Measurements from ENCODE around the gene KRTCAP2.

Gene KRTCAP2

GRCh38 chr1:155202731-155203515 lies 29.8 kb upstream of the KRTCAP2 start:
- no peak for TF ChIP-seq ZFX (IDR thresholded peaks at IDR 0.05; ENCODE audit: borderline replicate concordance)
- TF ChIP-seq, protein P1, sequence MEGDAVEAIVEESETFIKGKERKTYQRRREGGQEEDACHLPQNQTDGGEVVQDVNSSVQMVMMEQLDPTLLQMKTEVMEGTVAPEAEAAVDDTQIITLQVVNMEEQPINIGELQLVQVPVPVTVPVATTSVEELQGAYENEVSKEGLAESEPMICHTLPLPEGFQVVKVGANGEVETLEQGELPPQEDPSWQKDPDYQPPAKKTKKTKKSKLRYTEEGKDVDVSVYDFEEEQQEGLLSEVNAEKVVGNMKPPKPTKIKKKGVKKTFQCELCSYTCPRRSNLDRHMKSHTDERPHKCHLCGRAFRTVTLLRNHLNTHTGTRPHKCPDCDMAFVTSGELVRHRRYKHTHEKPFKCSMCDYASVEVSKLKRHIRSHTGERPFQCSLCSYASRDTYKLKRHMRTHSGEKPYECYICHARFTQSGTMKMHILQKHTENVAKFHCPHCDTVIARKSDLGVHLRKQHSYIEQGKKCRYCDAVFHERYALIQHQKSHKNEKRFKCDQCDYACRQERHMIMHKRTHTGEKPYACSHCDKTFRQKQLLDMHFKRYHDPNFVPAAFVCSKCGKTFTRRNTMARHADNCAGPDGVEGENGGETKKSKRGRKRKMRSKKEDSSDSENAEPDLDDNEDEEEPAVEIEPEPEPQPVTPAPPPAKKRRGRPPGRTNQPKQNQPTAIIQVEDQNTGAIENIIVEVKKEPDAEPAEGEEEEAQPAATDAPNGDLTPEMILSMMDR (IDR thresholded peaks at IDR 0.05): no peak
- H3K27ac ChIP-seq: no peak overlapping the region

- no peak for TF ChIP-seq ZFX (IDR thresholded peaks at IDR 0.05; ENCODE audit: borderline replicate concordance)
- no peak overlapping the region for H3K27ac ChIP-seq
Measured at GRCh38 chr1:155202198-155202597, 29.1 kb upstream of the KRTCAP2 start.

DNA sequence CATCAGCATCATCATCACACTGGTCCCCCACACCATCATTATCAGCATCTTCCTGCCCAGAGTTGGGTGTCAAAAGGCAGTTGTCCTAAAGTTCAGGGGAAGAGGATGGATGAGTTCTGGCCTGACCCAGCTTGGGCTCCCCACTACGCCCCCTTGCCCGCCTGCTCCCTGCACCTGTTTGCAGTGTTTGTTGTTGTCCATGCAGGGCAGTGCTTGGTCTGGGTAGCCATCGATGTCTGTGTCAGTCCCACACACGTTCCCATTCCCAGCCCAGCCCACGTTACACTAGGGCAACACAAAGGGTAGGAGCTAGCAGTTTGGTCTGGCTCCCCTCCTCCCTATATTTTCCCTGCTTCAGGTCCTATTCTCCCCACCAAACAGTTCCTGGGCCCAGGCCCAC lies 27.8 kb upstream of the KRTCAP2 start:
- no peak overlapping the region for H3K27ac ChIP-seq
- TF ChIP-seq, protein P1 (IDR thresholded peaks at IDR 0.05): no peak
- no peak for TF ChIP-seq ZFX (IDR thresholded peaks at IDR 0.05; ENCODE audit: borderline replicate concordance)

DNA sequence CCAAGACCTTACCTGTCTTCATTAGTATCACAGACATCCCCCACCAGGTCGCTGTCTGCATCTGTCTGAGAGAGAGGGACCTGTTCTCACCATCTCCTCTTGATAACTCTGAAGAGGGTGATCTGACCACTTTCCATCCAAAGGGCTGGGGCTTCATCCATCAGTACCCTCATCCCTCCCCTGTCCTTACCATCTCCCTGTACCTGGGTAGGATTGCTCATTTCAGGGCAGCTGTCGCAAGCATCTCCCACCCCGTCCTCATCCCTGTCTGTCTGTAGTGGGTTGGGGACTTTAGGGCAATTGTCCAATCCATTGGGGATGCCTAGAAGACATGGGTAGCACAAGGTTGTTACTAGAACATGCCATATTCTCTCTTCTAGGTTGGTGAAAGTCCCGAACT lies 26.7 kb upstream of the KRTCAP2 start:
- TF ChIP-seq, protein P1 (IDR thresholded peaks at IDR 0.05): no peak
- no peak for TF ChIP-seq ZFX (IDR thresholded peaks at IDR 0.05; ENCODE audit: borderline replicate concordance)
- no peak overlapping the region for H3K27ac ChIP-seq

DNA sequence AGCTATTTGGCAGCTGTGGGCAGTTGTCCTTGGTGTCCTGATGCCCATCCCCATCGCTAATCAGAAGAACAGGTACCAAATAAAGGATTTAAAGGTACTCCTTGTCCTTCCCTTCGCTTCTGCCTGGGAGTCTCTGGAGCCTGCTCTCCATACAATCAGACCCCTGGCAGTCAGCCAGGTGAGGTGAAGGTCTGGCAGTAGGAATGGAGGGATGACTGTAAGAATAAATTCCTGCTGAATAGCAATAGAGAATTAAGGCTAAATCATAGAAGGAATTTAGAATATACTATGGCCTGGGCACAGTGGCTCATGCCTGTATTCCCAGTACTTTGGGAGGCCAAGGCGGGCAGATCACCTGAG lies 25.4 kb upstream of the KRTCAP2 start:
- H3K27ac ChIP-seq: no peak overlapping the region
- TF ChIP-seq ZFX (IDR thresholded peaks at IDR 0.05; ENCODE audit: borderline replicate concordance): no peak
- TF ChIP-seq, protein P1 (IDR thresholded peaks at IDR 0.05): no peak

- no peak overlapping the region for H3K27ac ChIP-seq
- TF ChIP-seq, protein P1 (IDR thresholded peaks at IDR 0.05): no peak
- no peak for TF ChIP-seq ZFX (IDR thresholded peaks at IDR 0.05; ENCODE audit: borderline replicate concordance)
Measured at GRCh38 chr1:155197901-155198546, 24.9 kb upstream of the KRTCAP2 start.

GRCh38 chr1:155196893-155197638 lies 24.0 kb upstream of the KRTCAP2 start:
- TF ChIP-seq, protein P1 (IDR thresholded peaks at IDR 0.05): no peak
- TF ChIP-seq ZFX (IDR thresholded peaks at IDR 0.05; ENCODE audit: borderline replicate concordance): no peak
- no peak overlapping the region for H3K27ac ChIP-seq

Data from 22Rv1 (cell line).